ENCODE data around the gene MARCKS. TPM values are rescaled to one million over a fixed set of nuclear protein-coding genes. Genes with fewer than 3 reads are reported as not detected.
"Not testable (repeated sequence)": the region's sequence is repeated elsewhere in the genome, so short reads cannot be mapped to it uniquely, and the experiment has no call there.

MARCKS gene
- total RNA-seq, 1 donor from 2014 or later = 23.0 TPM

GRCh38 chr6:113908801-113909200 lies 51.7 kb downstream of the MARCKS start:
- DNase-seq (no peak), ATAC-seq (ENCODE audit: poor library complexity) (no peak)
- intact Hi-C loops (cut with DNase I) = loop anchor here (10.0 kb wide), 1 partner anchor 1124 kb away; no protein-coding TSS in a partner anchor

- intact Hi-C loops (cut with DNase I) = loop anchor here (10.0 kb wide), 1 partner anchor 1125 kb away; no protein-coding TSS in a partner anchor
- ATAC-seq (ENCODE audit: poor library complexity) (no peak), DNase-seq (no peak)
These were observed 52.2 kb downstream of the MARCKS start for GRCh38 chr6:113909224-113909856.

- intact Hi-C loops (cut with DNase I); ATAC-seq (ENCODE audit: poor library complexity); DNase-seq: not testable (repeated sequence)
These were observed 53.1 kb downstream of the MARCKS start for GRCh38 chr6:113910285-113910684.

Other genes starting within 250 kb of the MARCKS start
- gene HDAC2, start 113.8 kb downstream of the MARCKS start, total RNA-seq = 41.0 TPM